Upper lobe of left lung (tissue), 6 donors: ENCODE results near the gene LCE1A. TPM values are rescaled to one million over a fixed set of nuclear protein-coding genes. Genes with fewer than 3 reads are reported as not detected.

Experiments used
- ATAC-seq, 2 donors: fragments of 200-7000 bp; cut with Tn5 transposase; one replicate each; pipeline ENCODE4 v1.9.1; 2022; ENCODE audit warnings: mild to moderate bottlenecking in 2 of 2, moderate library complexity in 2 of 2; ENCODE audit not compliant: low FRiP score in 2 of 2
- DNase-seq, 2 donors: peaks; one replicate each; pipeline ENCODE4 v3.0.0-alpha.2; 2019 to 2020
- H3K27ac ChIP-seq, 4 donors: fragments of 200-600 bp; sonication (generic); one replicate each; pipeline ENCODE4 v1.5.1; 2016 to 2019
- H3K27me3 ChIP-seq, 4 donors: fragments of 200-600 bp; sonication (generic); one replicate each; pipeline ENCODE4 v1.5.1; 2017 to 2019
- H3K36me3 ChIP-seq, 4 donors: fragments of 200-600 bp; sonication (generic); one replicate each; pipeline ENCODE4 v1.5.1; 2016 to 2019
- H3K4me1 ChIP-seq, 4 donors: fragments of 200-600 bp; sonication (generic); one replicate each; pipeline ENCODE4 v1.5.1; 2018 to 2019
- H3K4me3 ChIP-seq, 4 donors: fragments of 200-600 bp; sonication (generic); one replicate each; pipeline ENCODE4 v1.5.1; 2017 to 2019; ENCODE audit warnings: mild to moderate bottlenecking in 2 of 4, moderate library complexity in 1 of 4
- H3K9me3 ChIP-seq, 4 donors: fragments of 200-600 bp; sonication (generic); one replicate each; pipeline ENCODE4 v1.5.1; 2018 to 2019
- CTCF ChIP-seq, 6 experiments: fragments of 450-650 bp in 4 of 6; fragments of 200-600 bp in 2 of 6; sonication (generic) in 2 of 6; IDR thresholded peaks; one replicate each; pipeline ENCODE4 v1.5.1; 2016 to 2019; ENCODE audit warnings: antibody characterized with exemption in 6 of 6
- EP300 ChIP-seq, 4 donors: sonication (generic); formaldehyde crosslinking; IDR thresholded peaks; one replicate each; pipeline ENCODE4 v1.5.1; 2017; ENCODE audit warnings: antibody characterized with exemption in 4 of 4, control low read depth in 2 of 4
- POLR2A ChIP-seq, 4 donors: fragments of 450-650 bp; IDR thresholded peaks; one replicate each; pipeline ENCODE4 v1.5.1; 2016 to 2017; ENCODE audit warnings: antibody characterized with exemption in 4 of 4, mild to moderate bottlenecking in 2 of 4
- POLR2AphosphoS5 ChIP-seq, 2 donors: sonication (generic); formaldehyde crosslinking; IDR thresholded peaks; one replicate each; pipeline ENCODE4 v1.5.1; 2017; ENCODE audit warnings: antibody characterized with exemption in 2 of 2
- WGBS, 2 donors: methylation state at CpG; one replicate each; pipeline ENCODE4 v1.1.5; 2017 to 2018; 5-methylcytosine and 5-hydroxymethylcytosine counted together
- total RNA-seq, 6 donors: library from RNA; depleted of rRNA in 4 of 6; stranded (reverse); fragments of >200 nt in 4 of 6; gene quantifications; one replicate each; pipeline versions ENCODE4 v1.1.0 to v1.2.1, GENCODE V29; 2016 to 2021
- donor health status: DM: no; HTN: no; CAD: no; lungs with moderate emphysema.
- donor health status: DM: no; HTN: yes; CAD: no; lungs with severe emphysema.

Gene LCE1A
- total RNA-seq, 6 donors from 2014 or later = not detected

GRCh38 chr1:152871731-152872126 is 44.5 kb downstream of the LCE1A start:
- Histone ChIP-seq H3K4me1 (no peaks in the 10 kb centered on the region), H3K9me3 (no peaks in the 10 kb centered on the region), H3K4me3 (no peak overlapping the region), H3K27me3 (no peaks in the 10 kb centered on the region), H3K36me3 (no peaks in the 10 kb centered on the region), H3K27ac (no peak overlapping the region)
- 91 to 92% methylated on average over 6 of the region's 6 CpGs for WGBS, 2 donors
- TF ChIP-seq CTCF (IDR thresholded peaks at IDR 0.05) (no peak), POLR2A (IDR thresholded peaks at IDR 0.05) (no peak), POLR2AphosphoS5 (IDR thresholded peaks at IDR 0.05) (no peak), EP300 (IDR thresholded peaks at IDR 0.05) (no peak)
- ATAC-seq (no peak), DNase-seq (no peak)

- no peak overlapping the region for H3K27ac ChIP-seq
- no peaks in the 10 kb centered on the region for H3K27me3 ChIP-seq
- no peak overlapping the region for H3K4me3 ChIP-seq
- H3K9me3 ChIP-seq = no peaks in the 10 kb centered on the region
- ATAC-seq (no peak), DNase-seq (no peak)
- TF ChIP-seq POLR2AphosphoS5 (IDR thresholded peaks at IDR 0.05) = no peak
- TF ChIP-seq EP300 (IDR thresholded peaks at IDR 0.05) = no peak
- no peak for TF ChIP-seq CTCF (IDR thresholded peaks at IDR 0.05)
- no peak for TF ChIP-seq POLR2A (IDR thresholded peaks at IDR 0.05)
- no peaks in the 10 kb centered on the region for H3K36me3 ChIP-seq
- H3K4me1 ChIP-seq = no peaks in the 10 kb centered on the region
These were observed 46.2 kb downstream of the LCE1A start for GRCh38 chr1:152873495-152873894.

- 67 to 82% methylated on average over 1 of the region's 1 CpG for WGBS, 2 donors
- no peak for TF ChIP-seq EP300 (IDR thresholded peaks at IDR 0.05)
- TF ChIP-seq POLR2AphosphoS5 (IDR thresholded peaks at IDR 0.05) = no peak
- no peak for TF ChIP-seq CTCF (IDR thresholded peaks at IDR 0.05)
- TF ChIP-seq POLR2A (IDR thresholded peaks at IDR 0.05) = no peak
These were observed 49.6 kb downstream of the LCE1A start for GRCh38 chr1:152876827-152877226.

More at GRCh38 chr1:152876827-152877226, 49.6 kb downstream of the LCE1A start:
- H3K27me3 ChIP-seq = no peaks in the 10 kb centered on the region
- no peaks in the 10 kb centered on the region for H3K4me1 ChIP-seq
- no peak overlapping the region for H3K4me3 ChIP-seq
- ATAC-seq (no peak), DNase-seq (no peak)
- no peaks in the 10 kb centered on the region for H3K36me3 ChIP-seq
- H3K9me3 ChIP-seq = no peaks in the 10 kb centered on the region
- H3K27ac ChIP-seq = no peak overlapping the region

Other genes starting within 250 kb of the LCE1A start
- gene LCE3D, start 247.0 kb upstream of the LCE1A start, total RNA-seq = not detected
- gene LCE3C, start 227.2 kb upstream of the LCE1A start, total RNA-seq = not detected
- gene LCE3B, start 213.7 kb upstream of the LCE1A start, total RNA-seq = not detected
- gene LCE3A, start 204.4 kb upstream of the LCE1A start, total RNA-seq = not detected
- gene LCE2D, start 164.1 kb upstream of the LCE1A start, total RNA-seq = not detected
- not detected for gene LCE2C, start 152.2 kb upstream of the LCE1A start, total RNA-seq
- gene LCE2B, start 141.3 kb upstream of the LCE1A start, total RNA-seq = not detected
- not detected for gene LCE2A, start 129.1 kb upstream of the LCE1A start, total RNA-seq
- gene LCE4A, start 119.3 kb upstream of the LCE1A start, total RNA-seq = not detected
- not detected for gene KPRP, start 69.4 kb upstream of the LCE1A start, total RNA-seq
- not detected for gene LCE1F, start 52.3 kb upstream of the LCE1A start, total RNA-seq
- gene LCE1E, start 41.2 kb upstream of the LCE1A start, total RNA-seq = not detected
- not detected for gene LCE1D, start 30.8 kb upstream of the LCE1A start, total RNA-seq
- gene LCE1C, start 20.8 kb upstream of the LCE1A start, total RNA-seq = not detected
- gene LCE1B, start 15.5 kb upstream of the LCE1A start, total RNA-seq = not detected
- gene LCE6A, start 15.4 kb downstream of the LCE1A start, total RNA-seq = not detected
- gene LCE7A, start 32.5 kb downstream of the LCE1A start, total RNA-seq = not detected
- not detected for gene SMCP, start 50.8 kb downstream of the LCE1A start, total RNA-seq
- gene IVL, start 81.1 kb downstream of the LCE1A start, total RNA-seq = under 1 TPM in 4 of 6 donors, not detected in 2; 0.23 to 0.69 (median 0.35) TPM
- gene SPRR5, start 119.7 kb downstream of the LCE1A start, total RNA-seq = not detected
- gene SPRR4, start 143.2 kb downstream of the LCE1A start, total RNA-seq = not detected
- gene SPRR1A, start 156.6 kb downstream of the LCE1A start, total RNA-seq = not detected
- not detected for gene SPRR3, start 174.3 kb downstream of the LCE1A start, total RNA-seq
- gene SPRR1B, start 203.7 kb downstream of the LCE1A start, total RNA-seq = not detected
- under 1 TPM in 1 of 6 donors, not detected in 5; 0.40 TPM for gene SPRR2D, start 213.6 kb downstream of the LCE1A start, total RNA-seq
- gene SPRR2A, start 230.0 kb downstream of the LCE1A start, total RNA-seq = not detected
- not detected for gene SPRR2B, start 244.1 kb downstream of the LCE1A start, total RNA-seq